ENCODE results near the gene BRIP1. TPM values are rescaled to one million over a fixed set of nuclear protein-coding genes. Genes with fewer than 3 reads are reported as not detected.
"Not testable (repeated sequence)": the region's sequence is repeated elsewhere in the genome, so short reads cannot be mapped to it uniquely, and the experiment has no call there.

The BRIP1 gene
- total RNA-seq, 4 donors from 2014 or later, result 0.80 to 2.4 (median 0.93) TPM

DNA sequence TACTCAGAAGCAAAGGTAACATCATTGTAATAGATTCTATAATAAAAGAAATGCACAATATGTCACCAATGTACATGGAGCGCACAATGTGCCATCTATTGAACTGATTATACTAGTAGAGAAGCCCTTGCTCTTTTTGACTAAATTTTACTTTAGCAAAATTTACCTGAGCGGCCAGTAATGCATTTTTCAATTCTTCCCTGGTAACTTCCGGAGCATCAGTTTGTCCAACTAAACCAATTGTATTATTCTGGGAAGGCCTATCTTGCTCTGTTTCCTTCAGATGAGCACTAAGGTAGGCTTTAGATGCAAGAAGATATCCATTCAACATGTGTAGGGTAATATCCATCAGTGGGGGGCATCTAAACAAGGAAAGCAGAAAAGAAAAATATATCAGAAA is 8.8 kb upstream of the BRIP1 start:
- no peak for DNase-seq (ENCODE audit: low spot score in 2 of 2)
- intact Hi-C loops (cut with DNase I; ENCODE audit: low total_unique reads), result loop anchor here (5.0 kb wide), 1 partner anchor 190 kb away; no protein-coding TSS in a partner anchor
- WGBS, 2 donors, result 96 to 99% methylated on average over 3 of the region's 3 CpGs
- H3K4me3 ChIP-seq (ENCODE audit: low read depth, poor library complexity, severe bottlenecking), result no peak overlapping the region
- no peak for TF ChIP-seq POLR2A (IDR thresholded peaks at IDR 0.05)
- TF ChIP-seq, protein P1, sequence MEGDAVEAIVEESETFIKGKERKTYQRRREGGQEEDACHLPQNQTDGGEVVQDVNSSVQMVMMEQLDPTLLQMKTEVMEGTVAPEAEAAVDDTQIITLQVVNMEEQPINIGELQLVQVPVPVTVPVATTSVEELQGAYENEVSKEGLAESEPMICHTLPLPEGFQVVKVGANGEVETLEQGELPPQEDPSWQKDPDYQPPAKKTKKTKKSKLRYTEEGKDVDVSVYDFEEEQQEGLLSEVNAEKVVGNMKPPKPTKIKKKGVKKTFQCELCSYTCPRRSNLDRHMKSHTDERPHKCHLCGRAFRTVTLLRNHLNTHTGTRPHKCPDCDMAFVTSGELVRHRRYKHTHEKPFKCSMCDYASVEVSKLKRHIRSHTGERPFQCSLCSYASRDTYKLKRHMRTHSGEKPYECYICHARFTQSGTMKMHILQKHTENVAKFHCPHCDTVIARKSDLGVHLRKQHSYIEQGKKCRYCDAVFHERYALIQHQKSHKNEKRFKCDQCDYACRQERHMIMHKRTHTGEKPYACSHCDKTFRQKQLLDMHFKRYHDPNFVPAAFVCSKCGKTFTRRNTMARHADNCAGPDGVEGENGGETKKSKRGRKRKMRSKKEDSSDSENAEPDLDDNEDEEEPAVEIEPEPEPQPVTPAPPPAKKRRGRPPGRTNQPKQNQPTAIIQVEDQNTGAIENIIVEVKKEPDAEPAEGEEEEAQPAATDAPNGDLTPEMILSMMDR (IDR thresholded peaks at IDR 0.05), result no peak

DNA sequence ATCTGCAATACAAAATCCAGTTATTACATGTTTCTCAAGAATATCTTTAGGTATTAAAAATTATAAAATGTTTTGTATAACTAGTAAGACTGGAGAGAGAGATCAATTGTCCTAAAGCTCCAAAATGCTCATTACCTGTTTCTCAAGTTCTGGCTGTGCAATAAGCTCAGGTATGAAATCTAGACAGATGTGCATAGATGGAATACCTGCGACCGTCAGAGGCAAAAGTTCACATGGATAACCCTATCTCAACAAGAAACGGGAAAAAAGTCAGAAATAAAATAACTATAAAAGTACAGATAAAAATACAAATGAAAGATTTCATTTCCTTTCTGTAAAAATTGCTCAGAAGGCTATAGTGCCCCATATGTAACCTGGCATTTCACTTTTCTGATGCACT is 5.8 kb upstream of the BRIP1 start:
- intact Hi-C loops (cut with DNase I; ENCODE audit: low total_unique reads), result no loop called here
- WGBS, 2 donors, result 89 to 98% methylated on average over 3 of the region's 3 CpGs
- H3K4me3 ChIP-seq (ENCODE audit: low read depth, poor library complexity, severe bottlenecking), result no peak overlapping the region
- no peak for TF ChIP-seq POLR2A (IDR thresholded peaks at IDR 0.05)
- TF ChIP-seq, protein P1 (IDR thresholded peaks at IDR 0.05), result no peak
- no peak for DNase-seq (ENCODE audit: low spot score in 2 of 2)

DNA sequence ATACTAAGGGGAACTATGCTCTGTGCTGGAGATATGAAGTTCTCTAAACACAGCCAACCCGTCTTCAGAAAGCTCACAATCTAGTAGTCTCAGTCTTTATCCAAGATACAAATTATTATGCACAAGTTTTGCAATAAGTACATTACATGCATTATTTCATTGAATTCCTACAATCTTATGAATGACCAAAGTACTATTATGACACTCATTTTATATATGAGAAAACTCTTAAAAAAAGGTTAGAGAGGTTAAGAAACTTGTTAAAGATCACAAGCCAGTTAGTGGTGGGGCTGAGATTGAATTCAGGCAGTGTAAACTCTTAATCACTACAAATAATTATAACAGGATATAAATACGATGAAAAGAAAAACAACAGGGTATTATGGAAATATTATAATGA is 4.7 kb upstream of the BRIP1 start:
- TF ChIP-seq POLR2A (IDR thresholded peaks at IDR 0.05), result no peak
- TF ChIP-seq, protein P1 (IDR thresholded peaks at IDR 0.05), result no peak
- WGBS, 2 donors, result 90 to 94% methylated on average over 2 of the region's 2 CpGs
- no peak overlapping the region for H3K4me3 ChIP-seq (ENCODE audit: low read depth, poor library complexity, severe bottlenecking)
- intact Hi-C loops (cut with DNase I; ENCODE audit: low total_unique reads), result no loop called here
- DNase-seq (ENCODE audit: low spot score in 2 of 2), result no peak

DNA sequence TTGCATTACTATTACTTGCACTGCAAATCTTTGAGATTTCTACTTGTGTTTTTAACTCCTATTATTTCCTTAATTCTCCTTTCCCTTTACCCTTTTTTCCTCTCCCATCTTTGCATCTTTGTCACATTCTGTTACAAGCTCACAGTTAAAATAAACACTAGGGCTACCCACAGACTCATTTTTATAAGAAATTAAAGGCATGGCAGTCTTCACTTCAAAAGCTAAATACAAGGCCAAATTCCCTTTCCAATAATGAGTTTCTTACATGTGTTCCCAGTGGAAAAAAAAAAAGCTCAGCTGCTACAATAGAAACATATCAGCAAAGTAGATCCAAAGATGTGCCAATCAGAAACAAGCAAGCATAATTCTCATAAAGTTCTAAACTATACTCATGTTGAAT is 3.7 kb upstream of the BRIP1 start:
- TF ChIP-seq, protein P1 (IDR thresholded peaks at IDR 0.05), result no peak
- TF ChIP-seq POLR2A (IDR thresholded peaks at IDR 0.05), result no peak
- intact Hi-C loops (cut with DNase I; ENCODE audit: low total_unique reads), result no loop called here
- H3K4me3 ChIP-seq (ENCODE audit: low read depth, poor library complexity, severe bottlenecking), result no peak overlapping the region
- no peak for DNase-seq (ENCODE audit: low spot score in 2 of 2)

DNA sequence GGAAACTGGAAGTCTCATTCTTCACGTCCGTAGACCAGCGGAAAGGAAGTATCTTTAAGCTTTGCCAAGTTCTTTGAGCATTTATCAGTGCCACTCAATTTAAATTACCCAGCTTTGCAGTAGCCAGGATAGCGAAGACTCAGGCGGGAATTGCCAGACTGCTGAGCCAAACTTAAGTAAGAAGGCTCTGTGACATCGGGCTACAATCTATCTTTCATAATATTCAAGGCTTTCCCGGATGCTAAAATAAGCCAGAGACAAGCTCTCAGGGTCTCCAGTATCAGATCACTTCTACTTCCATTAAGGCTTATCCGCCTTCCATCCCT is 436 bp upstream of the BRIP1 start:
- 2 to 3% methylated on average over 8 of the region's 8 CpGs for WGBS, 2 donors
- H3K4me3 ChIP-seq (ENCODE audit: low read depth, poor library complexity, severe bottlenecking), result peak overlapping the region; percentile 64
- TF ChIP-seq, protein P1 (IDR thresholded peaks at IDR 0.05), result no peak
- TF ChIP-seq POLR2A (IDR thresholded peaks at IDR 0.05), result no peak

DNA sequence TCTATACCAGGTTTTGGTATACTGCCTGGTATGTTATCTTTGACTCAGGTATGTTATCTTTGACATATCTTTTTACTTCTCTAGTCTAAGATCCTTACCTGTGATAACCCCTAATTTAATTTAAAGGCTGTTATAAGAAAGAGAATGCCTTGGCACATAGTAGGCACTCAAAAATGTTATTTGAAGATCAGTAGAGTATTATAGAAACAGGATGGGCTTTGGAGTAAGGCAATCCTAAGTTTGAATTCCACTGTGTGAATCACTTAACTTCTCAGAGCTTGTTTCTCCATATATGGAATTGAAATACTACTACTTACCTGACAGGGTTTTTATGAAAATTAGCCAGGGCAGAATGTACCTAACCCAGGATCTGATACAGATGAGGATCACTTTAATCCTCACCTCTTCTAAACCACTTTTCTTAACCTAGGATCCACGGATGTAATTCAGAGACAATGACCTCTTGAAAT is 1.2 kb downstream of the BRIP1 start:
- WGBS, 2 donors, result 33 to 35% methylated on average over 1 of the region's 1 CpG
- TF ChIP-seq POLR2A (IDR thresholded peaks at IDR 0.05), result no peak
- TF ChIP-seq, protein P1 (IDR thresholded peaks at IDR 0.05), result no peak
- no peak for DNase-seq (ENCODE audit: low spot score in 2 of 2)
- intact Hi-C loops (cut with DNase I; ENCODE audit: low total_unique reads), result no loop called here
- H3K4me3 ChIP-seq (ENCODE audit: low read depth, poor library complexity, severe bottlenecking), result no peak overlapping the region

More for the DNA sequence above, 436 bp upstream of the BRIP1 start:
- intact Hi-C loops (cut with DNase I; ENCODE audit: low total_unique reads), result no loop called here
- no peak for DNase-seq (ENCODE audit: low spot score in 2 of 2)

DNA sequence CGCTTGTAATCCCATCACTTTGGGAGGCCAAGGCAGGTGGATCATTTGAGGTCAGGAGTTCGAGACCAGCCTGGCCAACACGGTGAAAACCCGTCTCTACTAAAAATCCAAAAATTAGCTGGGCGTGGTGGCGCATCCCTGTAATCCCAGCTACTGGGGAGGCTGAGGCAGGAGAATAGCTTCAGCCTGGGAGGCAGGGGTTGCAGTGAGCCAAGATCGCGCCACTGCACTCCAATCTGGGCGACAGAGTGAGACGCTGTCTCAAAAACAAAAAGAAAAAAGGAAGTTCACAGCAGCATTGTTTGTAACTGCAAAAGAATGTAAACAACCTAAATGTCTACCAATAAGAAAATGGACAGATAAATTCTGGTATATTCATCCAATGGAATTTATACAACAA is 2.9 kb downstream of the BRIP1 start:
- H3K4me3 ChIP-seq (ENCODE audit: low read depth, poor library complexity, severe bottlenecking); DNase-seq (ENCODE audit: low spot score in 2 of 2); intact Hi-C loops (cut with DNase I; ENCODE audit: low total_unique reads): not testable (repeated sequence)
- WGBS, 2 donors, result 94 to 95% methylated on average over 10 of the region's 10 CpGs

Data from lower leg skin (tissue), 4 donors.